A549 (cell line): Measurements from ENCODE around the gene SLC2A13. TPM values are rescaled to one million over a fixed set of nuclear protein-coding genes. Genes with fewer than 3 reads are reported as not detected.
"Not testable (repeated sequence)": the region's sequence is repeated elsewhere in the genome, so short reads cannot be mapped to it uniquely, and the experiment has no call there.

Source experiments
- ATAC-seq, 2 experiments: fragments of 200-7000 bp in 1 of 2; fragments of >200 bp in 1 of 2; cut with Nextera tagmentation in 1 of 2; cut with Tn5 transposase in 1 of 2; 3 replicates each; pipeline versions ENCODE4 v1.8.0 to v1.9.1; 2018 to 2020; ENCODE audit warnings: mild to moderate bottlenecking in 1 of 2, moderate library complexity in 1 of 2
- CTCF ChIA-PET: fragments of 300-600 bp; sonication (Branson Sonifier 250); formaldehyde crosslinking; extraction: SDS; loops from one replicate; lab custom pipeline; 2021; ENCODE audit warnings: antibody characterized with exemption, inconsistent platforms; lab: Yijun Ruan, JAX
- POLR2A ChIA-PET: fragments of 350-600 bp; formaldehyde crosslinking; extraction: SDS; loops from one replicate; lab custom pipeline; 2021; ENCODE audit warnings: antibody characterized with exemption, inconsistent platforms; lab: Yijun Ruan, JAX
- DNase-seq, 2 experiments: peaks; one replicate each; pipeline versions ENCODE4 v3.0.0 to v3.0.0-alpha.2; 2011 to 2016; ENCODE audit warnings: low read depth in 1 of 2, low spot score in 1 of 2
- FAIRE-seq: peaks from 2 replicates; lab custom pipeline; 2011; peaks lifted over from hg19 to GRCh38; lab: Jason Lieb, UNC
- H3K27ac ChIP-seq, 2 experiments: fragments of >200 bp; sonication (Bioruptor Twin); formaldehyde crosslinking; 3 replicates each; pipeline ENCODE4 v1.5.1; 2016 to 2017
- H3K4me1 ChIP-seq: fragments of >200 bp; sonication (Bioruptor Twin); formaldehyde crosslinking; 3 replicates; pipeline ENCODE4 v1.6.1; 2016
- H3K4me2 ChIP-seq: fragments of >200 bp; sonication (Bioruptor Twin); formaldehyde crosslinking; 3 replicates; pipeline ENCODE4 v1.6.1; 2016
- H3K4me3 ChIP-seq: fragments of >200 bp; sonication (Bioruptor Twin); formaldehyde crosslinking; 3 replicates; pipeline ENCODE4 v1.5.1; 2016
- H3K9me3 ChIP-seq: fragments of >200 bp; sonication (Bioruptor Twin); formaldehyde crosslinking; 3 replicates; pipeline ENCODE4 v1.6.1; 2016
- BHLHE40 ChIP-seq: IDR thresholded peaks from 2 replicates; pipeline ENCODE4 v1.6.1; 2012; ENCODE audit warnings: low read depth, low read length, inconsistent platforms
- CBX8 ChIP-seq: fragments of 200-600 bp; sonication (generic); IDR thresholded peaks from 2 replicates; pipeline ENCODE4 v1.6.1; 2016
- CHD2 ChIP-seq: fragments of 150-350 bp; IDR thresholded peaks from 2 replicates; pipeline ENCODE4 v1.6.1; 2014; ENCODE audit warnings: low read length; ENCODE audit not compliant: partially characterized antibody
- ELK1 ChIP-seq: fragments of 150-350 bp; IDR thresholded peaks from 2 replicates; pipeline ENCODE4 v1.6.1; 2014; ENCODE audit warnings: low read depth, mild to moderate bottlenecking, low read length
- FOXS1 ChIP-seq: fragments of 250-450 bp; sonication (Bioruptor Pico); IDR thresholded peaks from 2 replicates; pipeline ENCODE4 v1.5.0; 2020; ENCODE audit warnings: mild to moderate bottlenecking, moderate library complexity
- GATA3 ChIP-seq: IDR thresholded peaks from 2 replicates; pipeline ENCODE4 v1.6.1; 2012; ENCODE audit warnings: borderline replicate concordance
- HEYL ChIP-seq: fragments of 250-450 bp; sonication (Bioruptor Pico); IDR thresholded peaks from 2 replicates; pipeline ENCODE4 v1.8.0; 2021; ENCODE audit warnings: mild to moderate bottlenecking, moderate library complexity
- HOXB13 ChIP-seq: fragments of 250-450 bp; sonication (Bioruptor Pico); IDR thresholded peaks from 2 replicates; pipeline ENCODE4 v1.5.0; 2020; ENCODE audit warnings: low read depth, mild to moderate bottlenecking, moderate library complexity
- KDM1A ChIP-seq: fragments of 200-600 bp; sonication (generic); IDR thresholded peaks from 2 replicates; pipeline ENCODE4 v1.6.1; 2016; ENCODE audit warnings: low read depth, mild to moderate bottlenecking
- KDM5A ChIP-seq: fragments of 200-600 bp; sonication (generic); IDR thresholded peaks from 2 replicates; pipeline ENCODE4 v1.6.1; 2016; ENCODE audit warnings: antibody characterized with exemption, mild to moderate bottlenecking
- MYC ChIP-seq: IDR thresholded peaks from 2 replicates; pipeline ENCODE4 v1.6.1; 2012; ENCODE audit warnings: mild to moderate bottlenecking, inconsistent platforms, low read length, improper control_type of control experiment, borderline replicate concordance
- NFE2L2 ChIP-seq: fragments of 150-350 bp; conservative IDR thresholded peaks from 2 replicates; pipeline ENCODE4 v1.6.1; 2014; ENCODE audit warnings: low read length
- NR3C1 ChIP-seq: fragments of >200 bp; sonication (Bioruptor Twin); formaldehyde crosslinking; IDR thresholded peaks from 3 replicates; pipeline ENCODE4 v1.6.1; 2017
- POLR2A ChIP-seq: IDR thresholded peaks from 2 replicates; pipeline ENCODE4 v1.6.1; 2012; ENCODE audit warnings: mild to moderate bottlenecking, low read length
- SMC3 ChIP-seq: fragments of >200 bp; sonication (Bioruptor Twin); formaldehyde crosslinking; IDR thresholded peaks from 3 replicates; pipeline ENCODE4 v1.6.1; 2018; ENCODE audit warnings: inconsistent platforms
- TP53 ChIP-seq: fragments of 250-450 bp; sonication (Bioruptor Pico); IDR thresholded peaks from 2 replicates; pipeline ENCODE4 v1.5.0; 2021; ENCODE audit warnings: mild to moderate bottlenecking, moderate library complexity
- WGBS: methylation state at CpG from one replicate; pipeline ENCODE4 v1.1.6; 2017; ENCODE audit errors: missing lambda C conversion rate; 5-methylcytosine and 5-hydroxymethylcytosine counted together
- polyA plus RNA-seq, 4 experiments: library from polyadenylated mRNA; depleted of rRNA in 3 of 4; stranded (reverse); fragments of >200 nt; fragmentation: RNase III in 1 of 4; extraction: RNeasy Plus Mini Kit Qiagen cat#74134 plus additional on column Dnase treatment in 1 of 4; gene quantifications; 2 replicates in 3 of 4; 3 replicates in 1 of 4; pipeline ENCODE4 v1.2.3, GENCODE V29; 2011 to 2017
- TF ChIP-seq, protein P1 (sequence below): fragments of >200 bp; sonication (Bioruptor Twin); formaldehyde crosslinking; IDR thresholded peaks from 3 replicates; pipeline ENCODE4 v1.6.1; 2016
- TF ChIP-seq, protein P2 (sequence below): fragments of 200-600 bp; sonication (generic); IDR thresholded peaks from 2 replicates; pipeline ENCODE4 v1.6.1; 2016; ENCODE audit warnings: antibody characterized with exemption, mild to moderate bottlenecking, moderate library complexity
- TF ChIP-seq, protein P3 (sequence below): IDR thresholded peaks from 2 replicates; pipeline ENCODE4 v1.6.1; 2012

The SLC2A13 gene
- polyA plus RNA-seq, 2 of the 4 experiments (the other 2 are of a cell fraction), result 4.5 to 8.2 TPM

- POLR2A ChIA-PET, FAIRE-seq, H3K27ac ChIP-seq, CTCF ChIA-PET, H3K4me2 ChIP-seq, H3K4me3 ChIP-seq, ATAC-seq, H3K9me3 ChIP-seq, DNase-seq, H3K4me1 ChIP-seq: not testable (repeated sequence)
- 48% methylated on average over 1 of the region's 1 CpG for WGBS
Observed at GRCh38 chr12:39848218-39848617, 257.7 kb downstream of the SLC2A13 start.

GRCh38 chr12:39846971-39847650 lies 258.8 kb downstream of the SLC2A13 start:
- ATAC-seq (peak in 1 of 2 experiments; percentile 34; a peak in 2 of 6 replicates), FAIRE-seq (no peak), DNase-seq (no peak)
- H3K4me1 ChIP-seq, result no peaks in the 10 kb centered on the region
- ChIA-PET CTCF (no interaction called here), POLR2A (no interaction called here)
- H3K4me3 ChIP-seq, result no peak overlapping the region
- 38% methylated on average over 2 of the region's 2 CpGs for WGBS
- no peaks in the 10 kb centered on the region for H3K9me3 ChIP-seq
- no peak for TF ChIP-seq BHLHE40
- TF ChIP-seq KDM5A, result no peak
- TF ChIP-seq KDM1A, result no peak
- TF ChIP-seq, protein P1, sequence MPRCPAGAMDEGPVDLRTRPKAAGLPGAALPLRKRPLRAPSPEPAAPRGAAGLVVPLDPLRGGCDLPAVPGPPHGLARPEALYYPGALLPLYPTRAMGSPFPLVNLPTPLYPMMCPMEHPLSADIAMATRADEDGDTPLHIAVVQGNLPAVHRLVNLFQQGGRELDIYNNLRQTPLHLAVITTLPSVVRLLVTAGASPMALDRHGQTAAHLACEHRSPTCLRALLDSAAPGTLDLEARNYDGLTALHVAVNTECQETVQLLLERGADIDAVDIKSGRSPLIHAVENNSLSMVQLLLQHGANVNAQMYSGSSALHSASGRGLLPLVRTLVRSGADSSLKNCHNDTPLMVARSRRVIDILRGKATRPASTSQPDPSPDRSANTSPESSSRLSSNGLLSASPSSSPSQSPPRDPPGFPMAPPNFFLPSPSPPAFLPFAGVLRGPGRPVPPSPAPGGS, result no peak
- TF ChIP-seq, protein P2, sequence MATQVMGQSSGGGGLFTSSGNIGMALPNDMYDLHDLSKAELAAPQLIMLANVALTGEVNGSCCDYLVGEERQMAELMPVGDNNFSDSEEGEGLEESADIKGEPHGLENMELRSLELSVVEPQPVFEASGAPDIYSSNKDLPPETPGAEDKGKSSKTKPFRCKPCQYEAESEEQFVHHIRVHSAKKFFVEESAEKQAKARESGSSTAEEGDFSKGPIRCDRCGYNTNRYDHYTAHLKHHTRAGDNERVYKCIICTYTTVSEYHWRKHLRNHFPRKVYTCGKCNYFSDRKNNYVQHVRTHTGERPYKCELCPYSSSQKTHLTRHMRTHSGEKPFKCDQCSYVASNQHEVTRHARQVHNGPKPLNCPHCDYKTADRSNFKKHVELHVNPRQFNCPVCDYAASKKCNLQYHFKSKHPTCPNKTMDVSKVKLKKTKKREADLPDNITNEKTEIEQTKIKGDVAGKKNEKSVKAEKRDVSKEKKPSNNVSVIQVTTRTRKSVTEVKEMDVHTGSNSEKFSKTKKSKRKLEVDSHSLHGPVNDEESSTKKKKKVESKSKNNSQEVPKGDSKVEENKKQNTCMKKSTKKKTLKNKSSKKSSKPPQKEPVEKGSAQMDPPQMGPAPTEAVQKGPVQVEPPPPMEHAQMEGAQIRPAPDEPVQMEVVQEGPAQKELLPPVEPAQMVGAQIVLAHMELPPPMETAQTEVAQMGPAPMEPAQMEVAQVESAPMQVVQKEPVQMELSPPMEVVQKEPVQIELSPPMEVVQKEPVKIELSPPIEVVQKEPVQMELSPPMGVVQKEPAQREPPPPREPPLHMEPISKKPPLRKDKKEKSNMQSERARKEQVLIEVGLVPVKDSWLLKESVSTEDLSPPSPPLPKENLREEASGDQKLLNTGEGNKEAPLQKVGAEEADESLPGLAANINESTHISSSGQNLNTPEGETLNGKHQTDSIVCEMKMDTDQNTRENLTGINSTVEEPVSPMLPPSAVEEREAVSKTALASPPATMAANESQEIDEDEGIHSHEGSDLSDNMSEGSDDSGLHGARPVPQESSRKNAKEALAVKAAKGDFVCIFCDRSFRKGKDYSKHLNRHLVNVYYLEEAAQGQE, result no peak
- no peak for TF ChIP-seq NFE2L2
- TF ChIP-seq CBX8, result no peak
- no peak for TF ChIP-seq HEYL (CRISPR knock-in tag)
- TF ChIP-seq, protein P3, sequence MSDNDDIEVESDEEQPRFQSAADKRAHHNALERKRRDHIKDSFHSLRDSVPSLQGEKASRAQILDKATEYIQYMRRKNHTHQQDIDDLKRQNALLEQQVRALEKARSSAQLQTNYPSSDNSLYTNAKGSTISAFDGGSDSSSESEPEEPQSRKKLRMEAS, result no peak
- no peak for TF ChIP-seq TP53 (CRISPR knock-in tag)
- H3K4me2 ChIP-seq, result no peak overlapping the region
- H3K27ac ChIP-seq, result no peak overlapping the region

GRCh38 chr12:39846304-39846703 lies 259.6 kb downstream of the SLC2A13 start:
- Histone ChIP-seq H3K27ac (no peak overlapping the region), H3K4me2 (no peak overlapping the region), H3K9me3 (no peaks in the 10 kb centered on the region), H3K4me1 (no peaks in the 10 kb centered on the region), H3K4me3 (no peak overlapping the region)
- DNase-seq, result no peak
- no peak for ATAC-seq
- ChIA-PET POLR2A (no interaction called here), CTCF (no interaction called here)
- TF ChIP-seq SMC3, result no peak
- TF ChIP-seq POLR2A, result no peak
- no peak for TF ChIP-seq GATA3
- TF ChIP-seq HOXB13 (CRISPR knock-in tag), result no peak
- TF ChIP-seq NR3C1, result no peak
- no peak for TF ChIP-seq KDM5A
- TF ChIP-seq, protein P2, result no peak
- TF ChIP-seq KDM1A, result no peak
- TF ChIP-seq CBX8, result no peak
- TF ChIP-seq CHD2, result no peak
- no peak for TF ChIP-seq MYC
- TF ChIP-seq FOXS1 (CRISPR knock-in tag), result no peak
- no peak for TF ChIP-seq ELK1
- FAIRE-seq, result no peak
- WGBS, result 60% methylated on average over 2 of the region's 2 CpGs
